GM18519 (cell line): ENCODE measurements around the gene PRR36.
"Not testable (repeated sequence)": the region's sequence is repeated elsewhere in the genome, so short reads cannot be mapped to it uniquely, and the experiment has no call there.

Experiments
- ATAC-seq: cut with Tn5 transposase; IDR thresholded peaks from one replicate; pipeline ENCODE4 v1.9.1; 2021; ENCODE audit warnings: mild to moderate bottlenecking, moderate library complexity; ENCODE audit not compliant: unreplicated experiment, low FRiP score

Gene PRR36

DNA sequence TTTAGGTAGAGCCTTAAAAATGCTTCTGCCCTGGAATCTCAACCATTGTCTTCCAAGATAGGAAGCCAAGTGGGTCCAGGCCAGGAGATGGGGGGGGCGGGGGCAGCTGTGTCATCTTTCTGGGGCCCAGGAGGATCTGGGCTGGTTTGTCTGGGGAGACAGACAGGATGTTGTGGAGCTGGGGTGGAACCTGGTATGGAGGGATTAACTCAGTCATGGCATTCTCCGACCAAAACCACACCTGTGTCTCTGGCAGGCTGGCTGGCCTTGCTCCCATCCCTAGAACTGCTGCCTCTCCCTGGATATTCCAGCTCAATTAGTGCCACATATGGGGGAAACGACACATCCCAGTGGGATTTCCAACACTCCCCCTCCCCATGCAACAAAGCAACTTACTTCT is 26.7 kb upstream of the PRR36 start:
- ATAC-seq: no peak

DNA sequence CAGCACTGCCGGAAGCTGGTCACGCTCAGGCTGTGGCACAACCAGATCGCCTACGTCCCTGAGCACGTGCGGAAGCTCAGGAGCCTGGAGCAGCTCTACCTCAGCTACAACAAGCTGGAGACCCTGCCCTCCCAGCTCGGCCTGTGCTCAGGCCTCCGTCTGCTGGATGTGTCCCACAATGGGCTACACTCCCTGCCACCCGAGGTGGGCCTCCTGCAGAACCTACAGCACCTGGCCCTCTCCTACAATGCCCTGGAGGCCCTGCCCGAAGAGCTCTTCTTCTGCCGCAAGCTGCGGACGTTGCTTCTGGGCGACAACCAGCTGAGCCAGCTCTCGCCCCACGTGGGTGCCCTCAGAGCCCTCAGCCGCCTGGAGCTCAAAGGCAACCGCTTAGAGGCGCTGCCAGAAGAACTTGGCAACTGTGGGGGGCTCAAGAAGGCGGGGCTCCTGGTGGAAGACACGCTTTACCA is 26.2 kb upstream of the PRR36 start:
- no peak for ATAC-seq

DNA sequence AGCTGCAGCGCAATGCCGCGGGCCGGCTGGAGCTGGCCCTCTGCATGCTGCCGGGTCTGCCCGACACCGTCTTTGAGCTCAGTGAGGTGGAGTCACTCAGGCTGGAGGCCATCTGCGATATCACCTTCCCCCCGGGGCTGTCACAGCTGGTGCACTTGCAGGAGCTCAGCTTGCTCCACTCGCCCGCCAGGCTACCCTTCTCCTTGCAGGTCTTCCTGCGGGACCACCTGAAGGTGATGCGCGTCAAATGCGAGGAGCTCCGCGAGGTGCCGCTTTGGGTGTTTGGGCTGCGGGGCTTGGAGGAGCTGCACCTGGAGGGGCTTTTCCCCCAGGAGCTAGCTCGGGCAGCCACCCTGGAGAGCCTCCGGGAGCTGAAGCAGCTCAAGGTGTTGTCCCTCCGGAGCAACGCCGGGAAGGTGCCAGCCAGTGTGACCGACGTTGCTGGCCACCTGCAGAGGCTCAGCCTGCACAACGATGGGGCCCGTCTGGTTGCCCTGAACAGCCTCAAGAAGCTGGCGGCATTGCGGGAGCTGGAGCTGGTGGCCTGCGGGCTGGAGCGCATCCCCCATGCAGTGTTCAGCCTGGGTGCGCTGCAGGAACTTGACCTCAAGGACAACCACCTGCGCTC is 25.7 kb upstream of the PRR36 start:
- ATAC-seq: no peak

DNA sequence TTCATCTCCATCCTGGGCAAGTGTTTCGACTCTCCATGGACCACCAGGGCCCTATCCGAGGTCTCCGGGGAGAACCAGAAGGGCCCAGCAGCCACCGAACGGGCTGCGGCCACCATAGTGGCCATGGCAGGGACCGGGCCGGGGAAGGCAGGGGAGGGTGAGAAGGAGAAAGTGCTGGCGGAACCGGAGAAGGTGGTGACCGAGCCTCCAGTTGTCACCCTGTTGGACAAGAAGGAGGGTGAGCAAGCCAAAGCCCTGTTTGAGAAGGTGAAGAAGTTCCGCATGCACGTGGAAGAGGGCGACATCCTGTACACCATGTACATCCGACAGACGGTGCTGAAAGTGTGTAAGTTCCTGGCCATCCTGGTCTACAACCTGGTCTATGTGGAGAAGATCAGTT is 24.8 kb upstream of the PRR36 start:
- ATAC-seq: no peak

DNA sequence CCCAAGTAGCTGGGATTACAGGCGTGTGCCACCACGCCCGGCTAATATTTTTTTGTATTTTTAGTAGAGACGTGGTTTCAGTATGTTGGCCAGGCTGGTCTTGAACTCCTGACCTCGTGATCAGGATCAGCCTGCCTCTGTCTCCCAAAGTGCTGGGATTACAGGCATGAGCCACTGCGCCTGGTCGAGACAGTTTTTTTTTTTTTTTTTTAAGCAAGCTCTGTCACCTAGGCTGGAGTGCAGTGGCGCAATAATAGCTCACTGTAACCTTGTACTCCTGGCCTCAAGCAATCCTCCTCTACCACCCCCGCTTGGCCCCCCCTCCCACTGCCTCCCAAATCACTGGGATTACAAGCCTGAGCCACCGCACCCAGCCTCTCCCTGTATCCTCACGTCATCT is 23.1 kb upstream of the PRR36 start:
- ATAC-seq: no peak

DNA sequence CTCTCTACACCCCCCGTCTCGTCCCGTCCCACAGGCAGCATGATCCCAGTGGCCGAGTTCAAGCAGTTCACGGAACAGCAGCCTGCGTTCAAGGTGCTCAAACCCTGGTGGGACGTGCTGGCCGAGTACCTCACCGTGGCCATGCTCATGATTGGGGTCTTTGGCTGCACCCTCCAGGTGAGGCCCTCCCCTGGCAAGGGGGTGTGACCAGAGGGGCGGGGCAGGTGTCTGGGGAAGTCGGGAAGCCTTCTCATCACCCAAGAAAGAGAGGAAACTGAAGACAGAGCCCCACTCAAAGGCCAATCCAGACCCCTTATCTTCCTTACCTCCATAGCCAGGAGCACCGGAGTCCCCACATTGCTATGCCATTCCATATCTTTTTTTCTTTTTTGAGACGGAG is 21.4 kb upstream of the PRR36 start:
- ATAC-seq: no peak

DNA sequence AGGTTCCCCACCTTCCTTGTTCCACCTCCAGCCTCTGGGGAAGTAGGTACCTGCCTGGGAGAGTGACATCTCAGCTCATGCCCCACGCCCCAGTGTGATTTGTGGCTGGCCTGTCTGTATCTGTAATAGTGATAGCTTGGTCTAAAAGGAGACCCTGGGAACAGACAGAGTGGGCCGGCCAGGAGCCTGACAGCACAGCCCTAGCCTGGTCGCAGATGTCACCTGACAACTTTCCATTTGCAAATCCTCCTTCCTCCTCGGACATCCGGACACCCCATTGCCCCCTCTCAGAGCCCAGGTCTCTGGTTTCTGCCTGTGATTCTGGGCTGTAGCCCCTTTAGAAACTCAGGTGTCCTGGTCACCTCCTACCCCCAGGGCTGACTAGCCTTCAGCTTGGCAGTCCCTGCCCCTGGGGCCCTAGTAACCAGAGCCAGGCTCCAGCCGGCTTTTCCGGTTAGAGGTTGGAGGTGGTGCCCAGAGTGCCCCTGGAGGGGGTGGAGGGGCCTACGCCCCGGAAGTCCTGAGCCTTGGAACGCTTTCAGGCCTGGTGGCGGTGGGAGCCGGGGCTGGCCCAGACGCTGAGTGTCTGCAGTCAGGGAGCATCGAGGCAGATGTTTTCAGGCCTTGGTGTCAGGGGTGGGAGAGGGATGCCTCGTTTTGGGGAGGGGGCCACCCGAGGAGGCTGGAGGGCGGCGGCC is 20.6 kb upstream of the PRR36 start:
- ATAC-seq: no peak

DNA sequence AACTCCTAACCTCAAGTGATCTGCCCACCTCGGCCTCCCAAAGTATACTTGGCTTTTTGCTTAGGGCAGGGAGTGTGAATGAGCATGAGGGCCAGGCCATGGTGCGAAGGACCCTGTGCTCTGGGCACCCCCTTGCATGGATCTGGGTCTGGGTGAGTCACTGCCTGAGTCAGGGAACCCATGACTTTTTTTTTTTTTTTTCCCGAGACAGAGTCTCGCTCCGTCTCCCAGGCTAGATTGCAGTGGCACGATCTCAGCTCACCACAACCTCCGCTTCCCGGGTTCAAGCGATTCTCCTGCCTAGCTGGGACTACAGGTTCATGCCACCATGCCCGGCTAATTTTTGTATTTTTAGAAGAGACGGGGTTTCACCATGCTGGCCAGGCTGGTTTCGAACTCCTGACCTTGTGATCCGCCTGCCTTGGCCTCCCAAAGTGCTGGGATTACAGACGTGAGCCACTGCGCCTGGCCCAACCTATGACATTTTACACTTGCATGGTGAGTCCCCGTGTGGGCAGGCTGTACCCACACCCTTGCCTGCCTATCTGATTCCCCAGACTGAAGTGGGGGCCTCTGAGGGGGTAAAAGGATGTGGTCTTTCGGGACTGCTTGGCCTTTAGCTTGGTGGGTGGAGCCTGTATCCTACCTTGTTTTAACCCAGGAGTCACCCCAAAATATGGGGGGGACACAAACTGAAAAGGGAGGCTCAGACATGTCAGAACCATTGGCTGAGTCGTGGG is 19.3 kb upstream of the PRR36 start:
- ATAC-seq: not testable (repeated sequence)

DNA sequence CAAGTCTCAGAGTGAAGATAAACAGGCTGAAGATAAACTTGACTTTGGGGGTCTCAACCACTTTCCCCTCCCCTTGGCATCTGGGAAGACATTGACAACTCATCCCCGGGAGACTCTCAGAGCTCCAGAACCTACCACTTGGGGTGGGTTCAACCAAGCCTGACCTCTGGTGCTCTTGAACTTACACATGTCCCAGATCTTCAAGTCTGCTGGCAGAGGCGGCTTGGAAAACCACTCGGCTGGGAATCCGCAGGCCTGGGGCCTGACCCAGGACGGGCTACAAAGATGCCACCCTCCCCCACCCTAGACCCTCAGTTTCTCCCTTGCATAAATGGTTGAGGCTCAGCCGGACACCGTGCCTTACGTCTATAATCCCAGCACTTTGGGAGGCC is 14.6 kb upstream of the PRR36 start:
- no peak for ATAC-seq

DNA sequence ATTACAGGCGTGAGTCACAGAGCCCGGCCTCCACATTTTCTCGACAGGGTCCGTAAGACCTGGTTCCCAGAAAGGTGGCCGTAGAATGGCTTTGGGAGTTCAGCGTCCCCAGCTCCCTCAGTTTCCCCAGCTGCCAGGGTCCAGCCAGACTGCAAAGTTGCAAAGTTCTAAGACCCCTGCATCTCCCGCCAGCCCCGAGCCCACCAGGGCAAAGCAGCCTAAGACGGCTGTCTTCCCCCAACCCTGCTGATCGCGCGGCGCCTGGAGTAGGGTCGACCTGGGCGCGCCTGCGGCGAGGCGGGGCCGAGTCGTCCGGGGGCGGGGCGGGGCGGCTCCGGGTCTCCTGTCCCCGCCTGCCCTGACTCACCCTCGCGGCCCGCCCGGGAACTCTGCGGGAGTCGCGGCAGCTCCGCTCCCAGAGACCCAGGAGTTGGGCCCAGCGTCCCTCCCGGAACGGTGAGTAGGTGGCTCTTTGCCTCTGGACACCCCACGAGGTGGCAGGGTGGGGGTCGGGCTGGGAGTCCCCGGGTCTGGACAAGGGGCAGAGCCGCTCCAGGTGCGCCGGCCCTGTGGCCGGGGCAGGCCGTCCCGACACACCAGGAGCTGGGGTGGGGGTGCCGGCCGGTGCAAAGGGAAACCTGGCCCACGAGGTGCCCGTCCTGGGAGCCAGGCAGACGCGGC is 14.1 kb upstream of the PRR36 start, which contains the start of gene LRRC8E:
Gene LRRC8E, plus strand, starts transcription at position 366 of the 681 bp plus-strand sequence. CDS start 7,094 bp downstream, outside the sequence.
- ATAC-seq: no peak

DNA sequence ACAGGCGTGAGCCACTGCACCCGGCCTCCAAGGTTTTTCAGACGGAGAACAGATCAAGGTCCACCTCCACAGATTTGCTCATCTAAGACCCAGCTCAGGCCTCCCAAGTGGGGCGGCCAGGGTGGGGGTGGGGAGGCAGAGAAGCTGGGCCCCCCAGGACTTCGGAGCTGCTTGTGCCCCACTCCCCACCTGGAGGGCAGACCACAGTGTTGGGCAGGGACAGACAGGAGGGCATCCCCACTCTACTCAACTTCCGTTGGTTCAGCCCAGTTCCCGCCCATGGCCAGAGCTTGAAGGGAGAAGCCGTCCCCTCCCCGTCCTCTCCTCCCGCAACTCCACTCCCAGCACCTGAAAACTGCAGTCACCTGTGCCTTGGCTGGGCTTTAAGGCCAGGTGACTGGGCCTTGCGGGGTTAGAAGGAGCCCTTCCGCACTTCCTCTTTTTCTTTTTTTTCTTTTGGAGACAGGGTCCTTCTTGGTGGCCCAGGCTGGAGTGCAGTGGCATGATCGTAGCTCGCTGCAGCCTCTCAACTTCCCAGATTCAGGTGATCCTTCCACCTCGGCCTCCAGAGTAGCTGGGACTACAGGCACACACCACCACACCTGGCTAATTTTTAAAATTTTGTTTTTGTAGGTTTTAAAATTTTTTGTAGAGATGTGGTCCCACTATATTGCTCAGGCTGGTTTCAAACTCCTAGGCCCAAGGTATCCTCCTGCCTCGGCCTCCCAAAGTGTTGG is 13.4 kb upstream of the PRR36 start:
- ATAC-seq: no peak

DNA sequence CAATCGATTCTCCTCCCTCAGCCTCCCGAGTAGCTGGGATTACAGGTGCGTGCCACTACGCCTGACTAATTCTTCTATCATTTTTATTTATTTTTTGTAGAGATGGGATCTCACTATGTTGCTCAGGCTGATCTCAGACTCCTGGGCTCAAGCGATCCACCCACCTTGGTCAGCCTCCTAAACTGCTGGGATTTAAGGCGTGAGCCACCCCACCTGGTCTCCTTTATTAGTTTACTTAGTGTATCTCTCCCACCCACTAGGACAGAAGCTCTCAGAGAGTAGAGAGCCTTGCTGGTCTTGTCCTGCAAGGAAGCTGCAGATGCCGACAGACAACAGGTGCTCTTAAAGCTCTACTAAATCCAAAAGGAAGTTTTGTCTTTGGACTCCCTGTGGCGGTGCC is 11.6 kb upstream of the PRR36 start:
- ATAC-seq: no peak

DNA sequence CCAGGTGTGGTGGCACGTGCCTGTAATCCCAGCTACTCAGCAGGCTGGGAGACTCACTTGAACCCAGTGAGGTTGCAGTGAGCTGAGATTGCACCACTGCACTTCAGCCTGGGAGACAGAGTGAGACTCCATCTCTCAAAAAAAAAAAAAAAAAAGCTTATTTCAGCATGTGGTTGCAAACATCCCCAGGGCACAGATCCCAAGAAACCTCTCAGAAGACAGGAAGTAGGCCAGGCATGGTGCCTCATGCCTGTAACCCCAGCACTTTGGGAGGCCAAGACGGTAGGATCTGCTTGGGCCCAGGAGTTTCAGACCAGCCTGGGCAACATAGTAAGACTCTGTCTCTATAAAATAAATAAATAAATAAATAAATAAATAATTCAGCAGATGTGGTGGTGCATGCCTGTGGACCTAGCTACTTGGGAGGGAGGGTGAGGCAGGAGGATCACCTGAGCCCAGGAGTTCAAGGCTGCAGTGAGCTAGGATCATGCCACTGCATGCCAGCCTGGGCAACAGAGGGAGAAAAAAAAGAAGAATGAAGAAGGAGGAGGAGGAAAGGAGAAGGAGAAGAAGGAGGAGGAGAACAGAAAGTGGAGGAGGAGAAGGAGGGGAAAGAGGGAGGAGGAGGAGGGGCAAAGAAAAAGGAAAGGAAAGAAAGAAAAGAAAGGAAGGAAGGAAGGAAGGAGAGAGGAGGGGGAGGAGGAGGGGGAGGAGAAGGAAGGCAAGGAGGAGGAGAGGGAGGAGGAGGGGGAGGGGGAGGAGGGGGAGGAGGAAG is 9.8 kb upstream of the PRR36 start:
- ATAC-seq: no peak

DNA sequence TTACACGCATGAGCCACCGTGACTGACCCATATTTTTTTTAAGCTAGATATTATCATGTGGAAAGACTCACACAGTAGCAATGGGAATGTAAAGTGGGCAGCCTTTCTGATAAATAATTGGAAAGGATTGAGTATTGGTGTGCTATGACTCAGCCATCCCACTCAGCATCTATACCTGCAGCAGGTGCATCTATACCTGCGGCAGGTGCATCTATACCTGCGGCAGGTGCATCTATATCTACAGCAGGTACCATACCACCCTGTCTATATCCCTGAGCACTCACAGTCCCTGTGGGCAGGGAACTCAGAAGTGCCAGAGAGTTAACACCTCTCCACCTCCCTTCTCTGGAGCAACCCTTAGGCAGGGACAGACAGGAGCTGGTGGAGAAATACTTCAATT is 8.9 kb upstream of the PRR36 start:
- no peak for ATAC-seq

DNA sequence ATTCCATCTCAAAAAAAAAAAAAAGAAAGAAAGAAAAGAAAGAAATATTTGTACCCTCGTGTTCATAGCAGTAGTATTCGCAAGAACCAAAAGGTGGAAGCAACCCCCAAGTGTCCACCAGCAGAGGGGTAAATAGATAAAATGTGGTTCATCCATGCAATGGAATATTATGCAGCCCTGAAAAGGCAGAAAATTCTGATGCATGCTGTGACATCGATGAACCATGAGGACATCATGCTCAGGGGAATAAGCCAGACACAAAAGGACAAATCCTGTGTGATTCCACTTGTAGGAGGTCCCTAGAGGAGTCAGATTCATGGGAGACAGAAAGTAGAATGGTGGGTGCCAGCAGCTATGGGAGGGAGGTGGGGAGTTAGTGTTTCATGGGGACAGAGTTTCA is 7.7 kb upstream of the PRR36 start:
- no peak for ATAC-seq

DNA sequence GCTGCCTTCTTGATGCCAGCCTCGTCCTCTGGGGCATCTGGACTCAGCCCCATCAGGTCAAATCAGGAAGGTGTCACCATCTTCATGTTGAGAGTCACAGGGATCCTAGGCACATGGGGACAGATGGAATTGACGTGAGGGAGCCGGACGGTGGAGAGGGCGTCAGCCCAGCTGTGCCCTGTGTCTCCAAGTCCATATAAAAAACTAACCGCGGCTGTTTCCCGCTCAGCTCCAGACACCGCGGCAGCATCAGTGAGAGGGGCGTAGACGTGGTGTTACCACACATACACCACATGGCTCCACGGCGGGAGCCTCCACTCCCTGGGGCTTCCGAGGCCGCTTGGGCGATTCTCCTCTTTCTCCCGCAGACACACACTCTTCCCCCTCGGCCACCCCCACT is 5.6 kb upstream of the PRR36 start:
- ATAC-seq: no peak

DNA sequence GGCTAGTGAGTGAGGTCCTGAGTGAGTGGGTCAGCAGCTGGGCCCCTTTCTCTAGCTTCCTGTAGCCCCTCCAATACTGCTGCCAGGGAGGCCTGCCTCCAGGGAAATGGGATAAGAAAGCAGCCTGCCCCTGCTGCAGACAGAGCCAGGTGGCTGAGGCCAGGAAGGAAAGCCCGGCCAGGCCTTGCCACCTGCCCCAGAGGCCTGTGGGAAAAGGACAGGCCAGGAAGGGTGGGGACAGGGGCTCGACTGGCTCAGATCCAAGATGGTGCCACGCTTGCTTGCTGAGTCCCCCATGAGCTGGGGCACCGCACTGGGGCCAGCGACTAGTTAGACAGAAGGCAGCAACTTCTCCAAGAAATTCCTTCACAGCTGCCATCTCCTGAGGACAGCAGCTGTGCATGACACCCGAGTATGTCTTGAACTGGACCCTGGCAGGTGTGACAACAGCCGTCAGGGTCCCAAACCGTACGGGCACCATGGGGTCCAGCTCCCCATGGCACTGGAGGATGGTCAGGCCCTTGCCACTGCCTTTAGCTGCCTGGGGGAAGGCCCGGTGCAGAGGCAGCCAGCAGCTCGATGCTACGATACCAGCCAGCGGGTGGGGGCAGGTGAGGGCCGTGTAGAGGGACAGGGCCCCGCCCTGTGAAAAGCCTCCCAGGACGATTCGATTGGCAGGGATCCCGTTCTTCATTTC is 5.1 kb upstream of the PRR36 start:
- ATAC-seq: no peak

DNA sequence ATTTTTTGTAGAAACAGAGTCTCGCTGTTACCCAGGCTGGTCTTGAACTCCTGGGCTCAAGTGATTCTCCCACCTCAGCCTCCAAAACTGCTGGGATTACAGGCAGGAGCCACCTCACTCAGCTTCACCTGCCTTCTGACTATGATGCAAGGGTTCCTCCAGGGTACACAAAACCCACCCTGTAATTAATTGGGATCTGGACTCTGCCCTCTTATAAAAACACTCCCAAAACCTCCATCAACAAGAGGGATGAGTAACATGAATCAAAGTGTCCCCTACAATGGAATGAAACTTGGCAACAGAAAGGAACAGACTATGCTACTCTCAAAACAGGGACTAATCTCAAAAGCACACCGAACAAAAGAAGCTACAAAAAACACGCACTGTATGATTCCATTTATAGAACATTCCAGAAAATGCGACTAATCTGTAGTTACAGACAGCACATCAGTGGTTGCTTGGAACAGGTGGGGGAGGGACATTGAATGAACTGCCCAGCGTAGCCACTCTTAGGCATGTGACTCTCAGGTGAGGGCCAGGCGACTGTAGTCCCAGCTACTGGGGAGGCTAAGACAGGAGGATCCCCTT is 3.2 kb upstream of the PRR36 start:
- no peak for ATAC-seq

DNA sequence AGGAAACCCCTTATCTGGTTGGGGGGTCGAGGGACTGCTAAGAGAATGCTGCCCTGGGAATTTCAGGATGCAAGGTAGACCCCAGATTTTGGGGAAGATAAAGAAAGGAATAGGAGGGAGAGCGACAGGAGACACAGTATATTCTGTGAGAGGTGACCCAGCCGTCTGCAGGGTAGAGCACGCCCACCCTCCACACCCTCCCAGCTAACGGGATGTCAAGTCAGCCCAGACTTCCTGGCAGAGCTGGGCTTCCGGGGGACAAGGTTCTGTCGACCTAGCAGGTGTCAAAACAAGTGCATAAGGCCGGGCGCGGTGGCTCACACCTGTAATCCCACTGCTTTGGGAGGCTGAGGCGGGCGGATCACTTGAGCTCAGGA is 695 bp upstream of the PRR36 start:
- ATAC-seq: no peak
